ENCODE data around the gene KIF20B. TPM values are rescaled to one million over a fixed set of nuclear protein-coding genes. Genes with fewer than 3 reads are reported as not detected.
A peak's percentile ranks its signal among the peaks of the same experiment; 100 is the strongest.

The KIF20B gene, protein sequence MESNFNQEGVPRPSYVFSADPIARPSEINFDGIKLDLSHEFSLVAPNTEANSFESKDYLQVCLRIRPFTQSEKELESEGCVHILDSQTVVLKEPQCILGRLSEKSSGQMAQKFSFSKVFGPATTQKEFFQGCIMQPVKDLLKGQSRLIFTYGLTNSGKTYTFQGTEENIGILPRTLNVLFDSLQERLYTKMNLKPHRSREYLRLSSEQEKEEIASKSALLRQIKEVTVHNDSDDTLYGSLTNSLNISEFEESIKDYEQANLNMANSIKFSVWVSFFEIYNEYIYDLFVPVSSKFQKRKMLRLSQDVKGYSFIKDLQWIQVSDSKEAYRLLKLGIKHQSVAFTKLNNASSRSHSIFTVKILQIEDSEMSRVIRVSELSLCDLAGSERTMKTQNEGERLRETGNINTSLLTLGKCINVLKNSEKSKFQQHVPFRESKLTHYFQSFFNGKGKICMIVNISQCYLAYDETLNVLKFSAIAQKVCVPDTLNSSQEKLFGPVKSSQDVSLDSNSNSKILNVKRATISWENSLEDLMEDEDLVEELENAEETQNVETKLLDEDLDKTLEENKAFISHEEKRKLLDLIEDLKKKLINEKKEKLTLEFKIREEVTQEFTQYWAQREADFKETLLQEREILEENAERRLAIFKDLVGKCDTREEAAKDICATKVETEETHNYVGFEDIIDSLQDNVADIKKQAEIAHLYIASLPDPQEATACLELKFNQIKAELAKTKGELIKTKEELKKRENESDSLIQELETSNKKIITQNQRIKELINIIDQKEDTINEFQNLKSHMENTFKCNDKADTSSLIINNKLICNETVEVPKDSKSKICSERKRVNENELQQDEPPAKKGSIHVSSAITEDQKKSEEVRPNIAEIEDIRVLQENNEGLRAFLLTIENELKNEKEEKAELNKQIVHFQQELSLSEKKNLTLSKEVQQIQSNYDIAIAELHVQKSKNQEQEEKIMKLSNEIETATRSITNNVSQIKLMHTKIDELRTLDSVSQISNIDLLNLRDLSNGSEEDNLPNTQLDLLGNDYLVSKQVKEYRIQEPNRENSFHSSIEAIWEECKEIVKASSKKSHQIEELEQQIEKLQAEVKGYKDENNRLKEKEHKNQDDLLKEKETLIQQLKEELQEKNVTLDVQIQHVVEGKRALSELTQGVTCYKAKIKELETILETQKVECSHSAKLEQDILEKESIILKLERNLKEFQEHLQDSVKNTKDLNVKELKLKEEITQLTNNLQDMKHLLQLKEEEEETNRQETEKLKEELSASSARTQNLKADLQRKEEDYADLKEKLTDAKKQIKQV (N-terminal part only)
- 1 to 10 TPM; 2.6 to 9.3 (median 6.3) TPM for total RNA-seq
- 1 to 10 TPM; 2.4 to 2.5 TPM for polyA plus RNA-seq
- long read RNA-seq, donor 1, partial matches to known transcripts, result 12 of 13 reads
- long read RNA-seq, donor 1, other reads (novel, unspliced or antisense), result 1 of 13 reads
- long read RNA-seq, donor 2, full-length matches to known transcripts, result 1 of 1 reads
- long read RNA-seq, donor 2, partial matches to known transcripts, result 0 of 1 reads
- long read RNA-seq, donor 2, other reads (novel, unspliced or antisense), result 0 of 1 reads
- long read RNA-seq, donor 3, full-length matches to known transcripts, result 7 of 10 reads
- long read RNA-seq, donor 3, partial matches to known transcripts, result 1 of 10 reads
- long read RNA-seq, donor 3, other reads (novel, unspliced or antisense), result 2 of 10 reads

- no peaks in the 10 kb centered on the region for H3K36me3 ChIP-seq
- peak within 1 kb of the TSS in 1 of 2 donors; percentile 65 for H3K27ac ChIP-seq
- WGBS, 3 donors, result 0 to 1% (median 0%) methylated on average over 43 to 48 of the region's 48 CpGs
- TF ChIP-seq EP300 (IDR thresholded peaks at IDR 0.05) (no peak), CTCF (IDR thresholded peaks at IDR 0.05) (peak; percentile 30 to 43 (median 42)), POLR2A (IDR thresholded peaks at IDR 0.05) (peak; percentile 42)
- H3K9me3 ChIP-seq, result no peaks in the 10 kb centered on the region
- intact Hi-C loops (cut with DNase I), result loop anchor here in 2 of 4 donors (5.0 to 10.0 kb wide), 2 partner anchors 267 to 269 kb away; no protein-coding TSS in a partner anchor
- H3K4me1 ChIP-seq (ENCODE audit: insufficient read depth), result peaks cover 3% of the 10 kb centered on the region
- H3K27me3 ChIP-seq, result no peaks in the 10 kb centered on the region
- H3K4me3 ChIP-seq, result peak within 1 kb of the TSS; percentile 73
- DNase-seq, result peak; percentile 91 to 96 (median 94)
These were observed at the start of gene KIF20B for GRCh38 chr10:89701242-89702120. Gene KIF20B, plus strand, starts transcription at chr10:89701590. Its CDS starts 3,705 bp downstream, at chr10:89705295.

DNA sequence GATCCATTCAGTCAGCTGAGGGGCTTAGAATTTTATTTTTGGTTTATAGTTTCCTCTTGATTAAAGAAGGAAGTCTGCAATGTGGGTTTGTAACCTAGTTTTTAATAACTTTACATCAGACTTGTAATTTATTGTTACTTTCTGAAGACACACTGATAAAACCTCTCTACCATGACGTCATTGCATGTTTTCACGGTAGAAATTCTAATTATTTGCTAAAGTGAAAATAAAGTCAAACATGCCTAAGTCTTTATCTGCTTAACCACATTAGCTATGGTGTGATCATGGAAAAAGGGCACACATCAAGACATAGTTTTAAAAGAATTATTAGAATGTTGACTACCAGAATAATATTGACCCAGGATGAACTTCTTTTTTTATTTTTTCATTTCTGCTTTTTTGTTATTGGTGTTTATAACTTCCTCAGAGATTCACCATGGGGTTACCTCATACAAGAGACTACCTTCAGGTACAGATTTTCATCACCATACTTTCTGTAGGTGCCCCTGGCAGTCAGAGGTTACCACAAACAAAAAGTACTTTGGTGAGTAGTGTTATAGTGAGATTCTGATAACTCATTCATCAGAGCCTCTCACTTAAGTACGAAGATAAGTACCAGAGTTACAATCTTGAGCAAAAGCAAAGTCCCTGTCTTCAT lies 49.3 kb upstream of the KIF20B start:
- H3K36me3 ChIP-seq, result no peaks in the 10 kb centered on the region
- DNase-seq, result no peak
- intact Hi-C loops (cut with DNase I), result no loop called here
- no peaks in the 10 kb centered on the region for H3K27me3 ChIP-seq
- 64 to 72% (median 67%) methylated on average over 3 of the region's 3 CpGs for WGBS, 3 donors
- no peak overlapping the region for H3K27ac ChIP-seq
- H3K9me3 ChIP-seq, result no peaks in the 10 kb centered on the region
- H3K4me1 ChIP-seq (ENCODE audit: insufficient read depth), result no peaks in the 10 kb centered on the region
- TF ChIP-seq POLR2A (IDR thresholded peaks at IDR 0.05) (no peak), CTCF (IDR thresholded peaks at IDR 0.05) (no peak), EP300 (IDR thresholded peaks at IDR 0.05) (no peak)
- H3K4me3 ChIP-seq, result no peak overlapping the region

GRCh38 chr10:89652806-89653370 lies 48.5 kb upstream of the KIF20B start:
- Histone ChIP-seq H3K27me3 (no peaks in the 10 kb centered on the region), H3K27ac (no peak overlapping the region), H3K9me3 (no peaks in the 10 kb centered on the region), H3K4me3 (no peak overlapping the region), H3K4me1 (ENCODE audit: insufficient read depth) (no peaks in the 10 kb centered on the region), H3K36me3 (no peaks in the 10 kb centered on the region)
- whole genome bisulfite sequencing, 3 donors, result 92 to 98% (median 96%) methylated on average over 3 of the region's 3 CpGs
- TF ChIP-seq CTCF (IDR thresholded peaks at IDR 0.05), result no peak
- no peak for TF ChIP-seq EP300 (IDR thresholded peaks at IDR 0.05)
- no peak for TF ChIP-seq POLR2A (IDR thresholded peaks at IDR 0.05)
- DNase-seq, result no peak
- intact Hi-C loops (cut with DNase I), result no loop called here
